ENCODE data around the gene AK6. TPM values are rescaled to one million over a fixed set of nuclear protein-coding genes. Genes with fewer than 3 reads are reported as not detected.

The AK6 gene
- total and polyA plus RNA-seq, 7 donors: 20.7 to 51.8 (median 34.1) TPM

GRCh38 chr5:69364414-69364813, 4.9 kb downstream of the AK6 start:
- Histone ChIP-seq H3K27me3 (no peaks in the 10 kb centered on the region), H3K4me1 (peaks cover 0 to 14% (median 12%) of the 10 kb centered on the region in 4 donors), H3K36me3 (peaks cover 0 to 51% (median 13%) of the 10 kb centered on the region in 4 donors), H3K4me3 (no peak overlapping the region), H3K9me3 (no peaks in the 10 kb centered on the region), H3K27ac (no peak overlapping the region)
- intact Hi-C loops (cut with DNase I): loop anchor here (10.0 kb wide), 1 partner anchor 320 kb away; no protein-coding TSS in a partner anchor
- no peak for DNase-seq
- WGBS, 2 donors: 56 to 58% methylated on average over 3 of the region's 3 CpGs
- TF ChIP-seq CTCF (IDR thresholded peaks at IDR 0.05) (peak in 1 of 4 experiments; percentile 18), POLR2AphosphoS5 (IDR thresholded peaks at IDR 0.05) (no peak)

DNA sequence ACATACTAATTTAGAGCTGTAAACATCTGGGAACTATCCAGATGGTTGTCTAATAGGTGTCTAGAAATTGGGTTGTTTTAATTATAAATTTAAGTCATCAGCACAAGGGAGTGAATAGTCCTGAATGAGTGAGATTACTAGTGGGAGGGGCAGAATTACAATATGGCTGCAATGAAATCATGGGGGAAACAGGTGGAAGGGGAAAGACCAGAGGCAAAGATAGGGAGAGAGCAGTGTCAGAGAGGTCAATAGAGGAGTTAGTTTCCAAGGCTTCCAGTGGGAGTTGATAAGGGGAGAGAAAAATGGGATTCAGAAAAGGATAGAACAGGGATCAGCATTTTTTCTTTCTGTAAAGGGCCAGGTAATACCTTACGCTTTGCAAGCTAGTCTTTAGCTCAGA, 8.9 kb downstream of the AK6 start:
- Histone ChIP-seq H3K4me1 (no peaks in the 10 kb centered on the region), H3K27ac (no peak overlapping the region), H3K4me3 (no peak overlapping the region), H3K36me3 (peaks cover 5 to 45% (median 8%) of the 10 kb centered on the region in 4 donors), H3K27me3 (no peaks in the 10 kb centered on the region), H3K9me3 (no peaks in the 10 kb centered on the region)
- 96 to 97% methylated on average over 1 of the region's 1 CpG for WGBS, 2 donors
- DNase-seq: no peak
- intact Hi-C loops (cut with DNase I): loop anchor here (10.0 kb wide), 1 partner anchor 316 kb away; no protein-coding TSS in a partner anchor
- TF ChIP-seq EP300 (IDR thresholded peaks at IDR 0.05): no peak
- TF ChIP-seq POLR2A (IDR thresholded peaks at IDR 0.05): no peak

GRCh38 chr5:69359699-69360098, 9.6 kb downstream of the AK6 start:
- 76 to 85% methylated on average over 3 of the region's 3 CpGs for WGBS, 2 donors
- H3K4me1 ChIP-seq: no peaks in the 10 kb centered on the region
- no peak for DNase-seq
- H3K27ac ChIP-seq: no peak overlapping the region
- no peak overlapping the region for H3K4me3 ChIP-seq
- H3K27me3 ChIP-seq: no peaks in the 10 kb centered on the region
- H3K9me3 ChIP-seq: no peaks in the 10 kb centered on the region
- intact Hi-C loops (cut with DNase I): loop anchor here (10.0 kb wide), 1 partner anchor 315 kb away; no protein-coding TSS in a partner anchor
- peaks cover 0 to 45% (median 9%) of the 10 kb centered on the region in 4 donors for H3K36me3 ChIP-seq
- TF ChIP-seq POLR2A (IDR thresholded peaks at IDR 0.05): no peak
- no peak for TF ChIP-seq EP300 (IDR thresholded peaks at IDR 0.05)
- no peak for TF ChIP-seq CTCF (IDR thresholded peaks at IDR 0.05)
- TF ChIP-seq POLR2AphosphoS5 (IDR thresholded peaks at IDR 0.05): no peak

- Histone ChIP-seq H3K4me3 (no peak overlapping the region), H3K4me1 (no peaks in the 10 kb centered on the region), H3K27ac (no peak overlapping the region), H3K9me3 (no peaks in the 10 kb centered on the region), H3K27me3 (no peaks in the 10 kb centered on the region), H3K36me3 (peaks cover 0 to 59% (median 11%) of the 10 kb centered on the region in 4 donors)
- no peak for TF ChIP-seq CTCF (IDR thresholded peaks at IDR 0.05)
- no peak for TF ChIP-seq POLR2AphosphoS5 (IDR thresholded peaks at IDR 0.05)
- TF ChIP-seq EP300 (IDR thresholded peaks at IDR 0.05): no peak
- TF ChIP-seq POLR2A (IDR thresholded peaks at IDR 0.05): no peak
- DNase-seq: no peak
- intact Hi-C loops (cut with DNase I): no loop called here
Measured at GRCh38 chr5:69350664-69351063, 18.7 kb downstream of the AK6 start.

DNA sequence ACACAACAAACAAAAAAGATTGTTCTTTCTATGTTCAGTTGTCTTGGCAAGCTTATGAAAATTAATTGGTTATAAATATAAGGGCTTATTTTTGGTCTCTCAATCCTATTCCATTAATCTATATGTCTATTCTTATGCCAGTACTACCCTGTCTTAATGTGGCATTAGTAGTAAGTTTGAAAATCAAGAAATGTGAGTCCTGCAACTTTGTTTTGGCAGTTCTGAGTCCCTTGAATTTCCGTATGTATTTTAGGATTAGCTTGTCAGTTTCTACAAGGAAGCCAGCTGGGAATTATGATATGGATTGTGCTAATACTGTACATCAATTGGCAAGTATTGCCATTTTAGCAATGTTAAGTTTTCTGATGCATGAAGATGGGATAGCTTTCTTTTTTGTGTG, 26.2 kb downstream of the AK6 start:
- no peaks in the 10 kb centered on the region for H3K27me3 ChIP-seq
- no peaks in the 10 kb centered on the region for H3K36me3 ChIP-seq
- intact Hi-C loops (cut with DNase I): no loop called here
- DNase-seq: no peak
- H3K27ac ChIP-seq: no peak overlapping the region
- TF ChIP-seq CTCF (IDR thresholded peaks at IDR 0.05) (no peak), EP300 (IDR thresholded peaks at IDR 0.05) (no peak), POLR2AphosphoS5 (IDR thresholded peaks at IDR 0.05) (no peak), POLR2A (IDR thresholded peaks at IDR 0.05) (no peak)
- H3K9me3 ChIP-seq: no peaks in the 10 kb centered on the region
- 79% methylated on average over 1 of the region's 1 CpG for WGBS, 2 donors
- no peaks in the 10 kb centered on the region for H3K4me1 ChIP-seq
- H3K4me3 ChIP-seq: no peak overlapping the region

All from sigmoid colon (tissue), 7 donors.